Adipose tissue (tissue), 3 donors: Measurements from ENCODE around the gene NAA10. TPM values are rescaled to one million over a fixed set of nuclear protein-coding genes. Genes with fewer than 3 reads are reported as not detected.

ENCODE experiments used
- H3K27ac ChIP-seq: one replicate; pipeline ENCODE4 v1.5.1; 2013; ENCODE audit warnings: low read depth, low read length
- WGBS, 3 donors: extraction: QIAGEN DNeasy Blood & Tissue Kit; methylation state at CpG; one replicate each; pipeline ENCODE4 v1.1.7; 2013; 5-methylcytosine and 5-hydroxymethylcytosine counted together
- polyA plus RNA-seq, 3 donors: library from polyadenylated mRNA; stranded (reverse); fragments of 200-250 nt; gene quantifications; one replicate each; pipeline ENCODE4 v1.2.3, GENCODE V29; 2013
- donor health status: healthy with polysubstance abuse.
- donor health status: Bipolar disorder and iron deficiency.
- donor health status: healthy.

The NAA10 gene
- polyA plus RNA-seq, 3 donors: 68.6 to 169 (median 98.6) TPM

DNA sequence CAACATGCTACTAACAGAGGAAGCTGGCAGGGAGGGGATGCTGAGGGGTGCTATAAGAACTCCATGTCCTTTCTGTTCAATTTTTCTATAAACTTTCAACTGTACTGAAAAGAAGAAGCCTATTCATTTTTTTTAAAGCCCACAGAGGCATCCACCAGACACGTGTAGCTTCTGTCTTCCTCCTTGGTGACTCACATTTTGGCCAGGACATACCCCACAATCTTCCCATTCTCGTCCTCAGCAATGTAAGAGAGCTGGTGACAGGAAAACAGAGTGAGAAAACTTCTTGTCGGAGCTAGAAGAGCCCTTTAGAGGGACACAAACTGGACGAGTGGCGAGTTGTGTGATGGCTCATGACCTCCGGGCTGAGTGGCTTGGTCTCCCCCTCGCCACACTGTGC is 1.1 kb downstream of the NAA10 start:
- H3K27ac ChIP-seq: no peak overlapping the region
- 32 to 44% (median 33%) methylated on average over 7 of the region's 7 CpGs for WGBS, 3 donors

DNA sequence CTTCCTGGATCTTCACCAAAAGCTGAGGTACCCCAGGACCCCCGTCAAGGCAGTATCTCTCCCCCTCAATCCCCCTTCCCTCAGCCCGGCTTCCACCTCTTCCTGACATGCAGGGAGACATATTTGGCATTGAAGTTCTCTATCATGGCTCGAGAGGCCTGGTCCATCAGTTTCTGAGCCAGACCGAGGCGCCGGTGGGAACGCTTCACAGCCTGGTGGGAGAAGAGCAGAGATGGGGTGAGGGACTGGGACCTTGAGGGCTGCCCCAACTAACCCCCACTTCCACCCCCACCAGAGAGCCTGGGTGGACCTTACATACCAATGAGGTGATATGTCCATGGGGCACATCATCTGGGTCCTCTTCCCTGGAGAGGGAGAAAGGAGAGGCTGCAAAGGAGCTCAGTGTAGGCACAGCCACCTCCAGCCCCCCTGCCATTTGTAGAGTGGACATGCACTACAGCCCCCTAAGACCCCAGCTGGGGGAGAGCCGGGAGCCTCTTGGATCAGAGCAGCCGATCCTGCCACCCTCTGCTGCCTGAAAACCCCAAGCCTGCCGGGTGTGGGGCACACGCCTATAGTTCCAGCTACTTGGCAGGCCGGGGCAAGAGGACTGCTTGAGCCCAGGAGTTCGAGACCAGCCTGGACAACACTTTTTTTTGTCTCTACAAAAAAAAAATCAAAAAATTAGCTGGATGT is 2.5 kb downstream of the NAA10 start:
- no peak overlapping the region for H3K27ac ChIP-seq
- WGBS, 3 donors: 90 to 92% (median 91%) methylated on average over 12 to 13 of the region's 13 CpGs

DNA sequence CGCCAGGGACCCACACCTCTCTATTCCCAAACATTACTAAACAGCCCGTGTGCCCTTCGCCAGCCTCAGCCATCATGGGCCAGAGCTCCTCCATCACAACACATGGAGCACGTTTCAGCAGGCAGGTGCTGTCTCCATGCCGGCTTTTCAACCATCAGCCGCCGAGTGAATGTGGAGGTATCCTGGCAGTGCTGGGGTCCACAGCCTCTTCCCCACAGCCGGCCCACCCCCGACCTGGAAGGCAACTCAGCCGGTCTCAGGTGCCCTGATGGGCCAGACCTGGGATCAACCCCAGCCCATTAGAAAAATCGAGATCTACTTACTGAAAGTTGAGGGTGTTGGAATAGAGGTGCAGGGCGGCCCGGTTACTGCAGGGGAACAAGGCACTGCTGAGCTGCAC is 3.1 kb downstream of the NAA10 start:
- 91 to 95% (median 92%) methylated on average over 11 to 13 of the region's 13 CpGs for WGBS, 3 donors
- no peak overlapping the region for H3K27ac ChIP-seq

DNA sequence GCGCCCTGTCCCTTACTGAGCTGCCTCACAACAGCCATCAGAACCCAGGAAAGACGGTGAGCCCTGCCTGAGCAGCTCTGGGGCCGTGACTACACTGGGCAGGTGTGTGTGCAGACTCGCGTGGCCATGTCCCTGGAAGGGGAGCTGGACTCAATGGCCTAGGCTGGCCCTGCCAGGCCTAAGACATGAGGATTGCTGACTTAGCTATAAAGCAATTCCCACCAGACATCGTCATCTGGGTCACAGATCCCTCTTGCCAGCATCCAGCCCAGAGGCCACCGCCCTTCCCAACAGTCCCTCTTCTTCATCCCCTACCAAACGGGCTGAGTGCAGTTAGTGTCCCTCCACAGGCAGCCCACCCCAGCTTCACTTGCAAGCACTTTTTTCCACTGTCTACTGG is 3.7 kb downstream of the NAA10 start:
- WGBS, 3 donors: 87 to 90% (median 87%) methylated on average over 5 to 8 of the region's 8 CpGs
- H3K27ac ChIP-seq: no peak overlapping the region

DNA sequence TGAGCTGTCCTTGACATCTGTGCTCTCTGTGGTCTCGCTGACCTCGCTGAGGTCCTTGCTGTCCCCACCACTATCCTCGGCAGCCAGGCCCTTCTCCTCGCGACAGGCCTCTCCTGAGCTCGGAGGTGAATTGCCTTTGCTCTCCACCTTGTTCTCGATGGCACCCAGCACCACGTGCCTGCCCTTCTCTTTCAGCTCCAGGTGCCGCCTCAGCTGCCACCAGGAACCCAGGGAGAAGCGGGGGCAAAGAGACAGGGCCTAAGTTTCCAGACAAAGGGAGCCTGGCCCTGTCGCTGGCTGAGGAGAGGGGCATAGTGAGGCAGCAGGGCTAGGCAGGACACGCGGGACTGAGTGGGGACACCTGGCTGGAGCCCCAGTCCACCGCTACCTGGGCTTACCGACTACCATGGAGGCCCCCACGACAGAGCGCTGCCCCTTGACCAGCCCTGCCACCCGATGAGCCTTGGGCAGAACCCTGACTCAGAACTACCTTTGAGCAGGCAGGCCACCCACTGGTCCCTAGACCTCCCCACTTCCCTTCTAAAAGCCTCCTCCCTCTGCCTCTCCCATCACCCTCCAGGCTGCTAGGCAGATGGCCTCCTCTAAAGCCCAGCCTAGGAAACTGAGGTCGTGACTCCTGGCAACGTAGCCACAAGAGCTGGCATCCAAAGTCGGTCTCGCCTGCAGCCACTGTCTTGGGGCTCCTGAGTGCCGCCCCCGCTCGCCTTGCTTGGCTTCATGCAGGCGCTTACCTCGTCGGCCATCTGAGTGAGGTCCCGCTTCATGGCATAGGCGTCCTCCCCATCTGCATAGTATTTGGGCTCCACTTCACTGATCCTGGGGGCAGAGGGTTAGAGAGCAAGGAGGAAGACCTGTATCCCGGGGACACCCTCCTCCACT is 4.6 kb downstream of the NAA10 start:
- H3K27ac ChIP-seq: no peak overlapping the region
- WGBS, 3 donors: 88 to 91% (median 89%) methylated on average over 16 to 31 of the region's 31 CpGs

GRCh38 chrX:153929576-153929975 is 5.3 kb downstream of the NAA10 start:
- no peak overlapping the region for H3K27ac ChIP-seq
- WGBS, 3 donors: 73 to 88% (median 80%) methylated on average over 9 to 10 of the region's 10 CpGs

DNA sequence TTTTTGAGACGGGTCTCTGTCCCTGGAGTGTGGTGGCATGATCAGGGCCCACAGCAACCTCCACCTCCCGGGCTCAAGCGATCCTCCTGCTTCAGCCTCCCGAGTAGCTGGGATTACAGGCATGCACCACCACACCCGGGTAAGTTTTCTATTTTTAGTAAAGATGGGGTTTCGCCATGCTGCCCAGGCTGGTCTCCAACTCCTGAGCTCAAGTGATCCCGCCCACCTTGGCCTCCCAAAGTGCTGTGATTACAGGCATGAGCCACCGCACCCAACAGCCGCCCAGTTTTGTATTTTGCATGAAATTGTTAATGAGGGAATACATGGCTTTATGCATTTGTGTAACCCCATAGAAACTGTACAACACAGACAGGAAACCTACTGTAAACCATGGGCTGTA is 6.0 kb downstream of the NAA10 start:
- H3K27ac ChIP-seq: no peak overlapping the region
- WGBS, 3 donors: 34 to 60% (median 42%) methylated on average over 5 to 9 of the region's 9 CpGs

DNA sequence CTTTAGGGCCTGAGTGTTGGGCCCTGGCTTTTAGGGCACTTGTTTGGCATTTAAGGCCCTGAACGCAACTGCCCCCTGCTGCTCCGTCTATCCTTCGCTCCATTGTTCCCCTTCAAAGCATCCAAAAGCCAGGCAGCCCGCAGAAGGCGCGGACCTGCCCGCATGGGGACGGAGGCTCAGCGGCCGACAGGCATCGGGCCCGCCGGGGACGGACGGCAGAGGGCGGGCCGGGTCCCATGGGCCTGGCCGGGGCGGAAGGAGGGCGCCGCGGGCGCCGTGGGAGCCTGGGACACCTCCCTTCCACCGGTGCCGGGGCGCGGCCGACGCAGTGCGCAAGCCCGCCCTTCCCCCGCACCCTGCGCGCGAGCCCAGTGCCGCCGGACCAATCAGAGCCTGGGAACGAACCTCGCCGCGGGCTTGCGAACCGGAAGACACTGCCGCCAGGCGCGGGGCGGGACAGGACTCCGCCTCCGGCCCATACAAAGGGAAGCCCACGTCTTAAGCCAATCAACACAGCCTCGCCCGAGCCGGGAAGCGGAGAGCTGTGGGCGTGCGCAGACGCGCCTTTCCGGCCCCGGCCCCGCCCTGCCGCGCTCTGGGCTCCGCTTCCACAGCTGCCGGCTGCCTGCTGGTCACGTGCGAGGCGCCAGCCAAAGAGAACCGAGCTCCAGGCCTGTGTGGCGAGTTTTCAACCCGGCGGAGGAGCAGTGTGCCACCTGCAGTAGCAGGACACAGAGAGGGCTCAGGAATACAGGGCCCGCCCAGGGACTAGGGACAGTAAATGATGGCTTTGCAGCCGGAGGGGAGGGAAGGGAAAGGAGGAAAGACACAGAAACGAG is 6.7 kb downstream of the NAA10 start:
- peak overlapping the region; percentile 49 for H3K27ac ChIP-seq
- WGBS, 3 donors: 0 to 11% (median 0%) methylated on average over 24 to 76 of the region's 76 CpGs

DNA sequence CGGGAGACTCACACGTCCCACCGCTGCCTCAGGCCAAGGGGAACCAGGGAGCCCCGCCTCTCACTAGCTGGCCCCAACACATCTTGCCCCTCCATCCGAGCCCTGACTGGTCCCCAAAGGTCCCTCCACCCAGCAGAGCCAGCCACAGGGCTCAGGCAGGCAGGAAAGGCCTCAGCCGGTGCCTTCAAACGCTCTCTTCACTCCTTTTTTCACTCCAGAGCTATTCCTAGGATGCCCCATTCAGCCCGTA is 7.2 kb downstream of the NAA10 start:
- 0 to 10% (median 2%) methylated on average over 7 to 8 of the region's 8 CpGs for WGBS, 3 donors
- peak overlapping the region; percentile 49 for H3K27ac ChIP-seq

- WGBS, 3 donors: 3 to 28% (median 22%) methylated on average over 17 to 31 of the region's 31 CpGs
These were observed 7.8 kb downstream of the NAA10 start for GRCh38 chrX:153926858-153927671.

DNA sequence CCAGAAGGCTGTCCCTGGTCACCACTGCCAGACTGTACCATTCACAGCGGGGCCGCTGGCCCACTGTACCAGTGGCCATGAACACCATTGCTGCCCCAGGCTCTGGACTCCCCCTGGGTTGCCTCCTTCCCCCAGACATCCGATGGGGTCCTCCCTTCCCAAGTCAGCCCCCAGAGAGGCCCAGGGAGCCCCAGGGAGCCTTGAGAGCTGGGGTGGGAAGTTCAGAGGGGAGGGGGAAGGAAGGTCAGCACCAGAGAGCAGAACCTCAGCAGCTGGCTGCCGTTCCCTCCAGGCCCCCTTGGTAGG is 8.3 kb downstream of the NAA10 start:
- H3K27ac ChIP-seq: peak overlapping the region; percentile 28
- 13 to 48% (median 13%) methylated on average over 3 to 4 of the region's 4 CpGs for WGBS, 3 donors

More at GRCh38 chrX:153926858-153927671, 7.8 kb downstream of the NAA10 start:
- H3K27ac ChIP-seq: peak overlapping the region; percentile 43

- WGBS, 3 donors: 10 to 31% (median 16%) methylated on average over 35 to 53 of the region's 59 CpGs
These were observed 8.9 kb downstream of the NAA10 start, which contains the start of gene ARHGAP4 for GRCh38 chrX:153925739-153926551. Gene ARHGAP4 (minus strand): TSS chrX:153926264. CDS start chrX:153926202, 62 bp downstream.

DNA sequence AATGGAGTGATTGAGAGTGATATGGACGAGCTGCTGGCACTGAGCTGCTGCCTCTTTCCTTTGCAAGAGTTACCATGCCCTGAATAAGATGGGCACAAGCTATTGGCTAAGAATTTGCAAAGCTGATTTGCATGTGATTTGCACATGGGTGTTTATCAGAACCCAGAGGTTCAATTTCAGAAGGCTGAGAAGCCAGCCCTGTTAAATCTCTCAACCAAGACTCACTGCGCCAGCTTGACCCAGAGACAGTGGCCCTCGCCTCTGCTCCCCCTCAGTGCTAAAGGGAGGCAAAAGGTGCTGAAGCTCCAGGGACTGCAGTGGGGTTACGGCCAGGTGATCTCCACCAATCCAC is 9.5 kb downstream of the NAA10 start:
- WGBS, 3 donors: 49 to 80% (median 75%) methylated on average over 4 of the region's 4 CpGs
- no peak overlapping the region for H3K27ac ChIP-seq

More at GRCh38 chrX:153925739-153926551, 8.9 kb downstream of the NAA10 start, which contains the start of gene ARHGAP4:
- peak within 1 kb of the TSS; percentile 43 for H3K27ac ChIP-seq

- H3K27ac ChIP-seq: no peak overlapping the region
- 7 to 42% (median 35%) methylated on average over 14 of the region's 14 CpGs for WGBS, 3 donors
These were observed 10.5 kb downstream of the NAA10 start for GRCh38 chrX:153924149-153924861.

DNA sequence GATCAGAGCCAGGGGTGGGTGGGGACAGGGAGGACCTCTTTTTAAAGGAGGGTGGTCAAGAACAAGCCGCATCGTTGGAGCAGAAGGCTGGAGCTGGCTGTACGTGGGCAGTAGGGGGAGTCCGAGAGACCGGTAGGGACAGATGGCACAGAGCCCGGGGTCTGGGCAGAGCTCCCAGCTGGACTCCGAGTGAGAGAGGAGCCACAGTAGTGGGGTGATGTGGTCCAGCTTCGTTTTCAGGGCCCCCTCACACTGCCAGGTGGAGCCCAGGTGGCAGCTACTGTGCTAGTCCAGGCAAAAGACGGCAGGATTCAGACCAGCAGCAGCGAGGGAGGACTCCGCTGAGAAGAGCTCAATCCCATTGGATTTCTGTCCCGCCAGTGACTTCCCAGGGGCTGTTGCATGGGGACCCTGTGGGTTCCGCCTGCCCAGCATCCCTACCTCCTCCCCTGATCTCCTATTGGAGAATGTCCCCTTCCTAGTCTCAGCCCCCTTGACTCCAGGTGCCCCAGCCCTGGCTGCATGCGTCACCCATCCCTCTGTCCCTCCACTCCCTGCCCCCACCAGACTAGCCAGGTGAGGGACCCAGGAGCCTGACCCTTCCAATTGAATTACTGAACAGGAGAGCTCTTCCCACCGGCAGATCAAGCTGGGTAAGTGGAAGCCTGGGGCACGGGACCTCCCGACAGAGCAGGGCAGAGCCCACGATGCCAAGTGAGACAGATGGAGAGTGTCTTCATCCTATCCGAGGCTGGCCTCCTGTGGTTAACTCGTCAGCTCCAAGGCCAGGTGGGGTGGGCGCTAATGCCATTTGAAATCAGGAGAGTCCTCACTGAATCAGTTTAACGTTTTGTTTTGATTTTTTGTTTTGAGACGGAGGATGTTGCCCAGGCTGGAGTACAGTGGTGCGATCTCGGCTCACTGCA is 11.6 kb downstream of the NAA10 start:
- 26 to 54% (median 46%) methylated on average over 13 to 25 of the region's 25 CpGs for WGBS, 3 donors
- no peak overlapping the region for H3K27ac ChIP-seq
